NCI-H226 (cell line): ENCODE results near the gene ZNF407.
"Not testable (repeated sequence)": the region's sequence is repeated elsewhere in the genome, so short reads cannot be mapped to it uniquely, and the experiment has no call there.

Source experiments
- DNase-seq: peaks from one replicate; pipeline ENCODE4 v3.0.0-alpha.2; 2015

The ZNF407 gene, protein sequence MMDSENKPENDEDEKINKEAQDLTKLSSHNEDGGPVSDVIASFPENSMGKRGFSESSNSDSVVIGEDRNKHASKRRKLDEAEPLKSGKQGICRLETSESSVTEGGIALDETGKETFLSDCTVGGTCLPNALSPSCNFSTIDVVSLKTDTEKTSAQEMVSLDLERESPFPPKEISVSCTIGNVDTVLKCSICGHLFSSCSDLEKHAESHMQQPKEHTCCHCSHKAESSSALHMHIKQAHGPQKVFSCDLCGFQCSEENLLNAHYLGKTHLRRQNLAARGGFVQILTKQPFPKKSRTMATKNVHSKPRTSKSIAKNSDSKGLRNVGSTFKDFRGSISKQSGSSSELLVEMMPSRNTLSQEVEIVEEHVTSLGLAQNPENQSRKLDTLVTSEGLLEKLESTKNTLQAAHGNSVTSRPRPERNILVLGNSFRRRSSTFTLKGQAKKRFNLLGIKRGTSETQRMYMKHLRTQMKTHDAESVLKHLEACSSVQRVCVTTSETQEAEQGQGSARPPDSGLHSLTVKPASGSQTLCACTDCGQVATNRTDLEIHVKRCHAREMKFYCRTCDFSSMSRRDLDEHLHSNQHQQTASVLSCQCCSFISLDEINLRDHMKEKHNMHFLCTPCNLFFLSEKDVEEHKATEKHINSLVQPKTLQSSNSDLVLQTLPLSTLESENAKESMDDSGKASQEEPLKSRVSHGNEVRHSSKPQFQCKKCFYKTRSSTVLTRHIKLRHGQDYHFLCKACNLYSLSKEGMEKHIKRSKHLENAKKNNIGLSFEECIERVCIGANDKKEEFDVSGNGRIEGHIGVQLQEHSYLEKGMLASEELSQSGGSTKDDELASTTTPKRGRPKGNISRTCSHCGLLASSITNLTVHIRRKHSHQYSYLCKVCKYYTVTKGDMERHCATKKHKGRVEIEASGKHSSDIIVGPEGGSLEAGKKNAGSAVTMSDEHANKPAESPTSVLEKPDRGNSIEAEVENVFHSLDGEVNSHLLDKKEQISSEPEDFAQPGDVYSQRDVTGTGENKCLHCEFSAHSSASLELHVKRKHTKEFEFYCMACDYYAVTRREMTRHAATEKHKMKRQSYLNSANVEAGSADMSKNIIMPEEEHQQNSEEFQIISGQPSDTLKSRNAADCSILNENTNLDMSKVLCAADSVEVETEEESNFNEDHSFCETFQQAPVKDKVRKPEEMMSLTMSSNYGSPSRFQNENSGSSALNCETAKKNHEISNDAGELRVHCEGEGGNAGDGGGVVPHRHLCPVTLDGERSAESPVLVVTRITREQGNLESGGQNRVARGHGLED (N-terminal part only)

DNA sequence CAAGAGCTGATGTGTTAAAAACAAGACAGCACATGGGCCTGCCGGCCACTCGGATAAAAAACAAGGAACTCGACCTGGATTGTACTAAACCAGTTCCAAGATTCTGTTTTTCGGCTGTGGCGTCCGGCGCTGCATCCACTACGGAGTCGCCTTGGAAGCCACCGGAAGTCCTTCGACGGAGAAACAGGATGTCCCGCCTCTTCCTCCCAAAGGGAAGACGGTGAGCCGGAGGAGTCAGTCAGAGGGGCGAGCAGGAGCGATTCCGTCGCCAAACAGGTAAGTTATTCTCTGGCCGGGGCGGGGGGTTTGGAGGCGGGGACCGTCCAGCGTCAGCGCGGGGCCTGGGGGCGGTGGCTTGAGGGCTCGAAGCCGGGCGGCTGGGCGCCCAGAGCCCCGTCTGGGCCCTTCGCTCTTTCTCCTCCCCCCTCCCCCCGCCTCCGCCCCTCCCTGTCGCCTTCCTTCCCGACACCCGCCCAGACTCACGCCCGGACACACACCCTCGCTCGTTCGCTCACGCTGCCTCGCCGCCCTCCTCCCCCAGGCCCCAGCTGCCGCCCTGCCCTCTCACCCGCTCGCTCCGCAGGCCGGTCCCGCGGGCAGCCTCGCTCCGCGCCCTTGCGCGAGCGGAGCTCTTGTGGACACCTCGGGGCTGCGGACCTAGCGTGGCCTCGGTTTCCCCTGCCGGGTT, at the start of gene ZNF407:
TSS of gene ZNF407 (plus strand) at position 209 of the 688 bp plus-strand sequence. CDS start 33,150 bp downstream, outside the sequence.
- peak; percentile 77 for DNase-seq

DNA sequence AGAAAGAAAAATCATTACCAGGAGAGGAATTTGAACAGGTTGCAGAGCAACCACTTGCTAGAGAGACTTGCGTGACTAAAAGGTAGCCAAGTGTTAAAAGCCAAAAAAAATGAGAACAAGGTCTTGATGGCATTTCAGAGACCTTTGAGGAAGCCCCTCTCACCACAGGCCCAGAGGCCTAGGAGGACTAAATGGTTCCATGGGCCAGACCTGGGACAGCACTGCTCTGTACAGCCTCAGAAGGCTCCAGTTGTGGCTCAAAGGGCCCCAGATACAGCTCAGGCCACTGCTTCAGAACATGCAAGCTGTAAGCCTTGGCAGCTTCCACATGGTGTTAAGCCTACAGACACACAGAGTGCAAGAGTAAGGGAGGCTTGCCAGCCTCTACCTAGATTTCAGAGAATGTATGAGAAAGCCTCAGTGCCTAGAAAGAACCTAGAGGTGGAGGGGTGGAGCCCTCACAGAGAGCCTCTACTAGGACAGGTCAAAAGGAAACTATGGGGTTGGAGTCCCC, 48.0 kb upstream of the ZNF407 start:
- DNase-seq, result no peak

DNA sequence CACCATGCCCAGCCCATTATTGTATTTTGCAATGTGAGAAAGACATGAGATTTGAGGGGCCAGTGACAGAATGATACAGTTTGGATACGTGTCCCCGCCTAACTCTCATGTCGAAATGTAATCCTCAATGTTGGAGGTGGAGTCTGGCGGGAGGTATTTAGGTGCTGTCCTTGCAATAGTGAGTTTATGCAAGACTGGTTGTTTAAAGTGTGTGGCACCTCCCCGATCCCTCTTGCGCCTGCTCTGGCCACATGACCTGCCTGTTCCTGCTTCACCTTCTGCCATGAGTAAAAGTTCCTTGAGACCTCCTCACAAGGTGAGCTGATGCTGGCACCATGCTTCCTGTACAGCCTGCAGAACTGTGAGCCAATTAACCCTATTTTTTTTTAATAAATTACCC, 46.8 kb upstream of the ZNF407 start:
- DNase-seq, result no peak

DNA sequence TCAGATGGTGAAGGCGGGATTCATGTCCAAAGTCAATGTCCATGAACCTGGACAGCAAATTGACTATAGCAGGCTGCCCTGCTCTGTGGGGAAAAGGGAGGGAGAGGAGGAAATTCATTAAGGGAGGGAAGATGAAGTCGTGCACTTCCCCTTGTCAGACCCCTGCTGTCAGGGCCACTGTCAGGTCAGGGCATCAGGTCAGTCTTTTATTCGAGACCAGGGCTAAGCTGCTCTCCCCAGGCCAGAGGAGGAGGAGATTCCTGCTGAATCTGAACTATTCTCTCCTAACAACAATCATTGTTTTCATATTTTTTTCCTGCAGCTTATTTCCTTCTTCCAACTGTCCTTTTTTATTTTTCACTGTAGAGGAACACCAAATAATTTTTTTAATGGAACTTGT, 46.2 kb upstream of the ZNF407 start:
- DNase-seq, result no peak

DNA sequence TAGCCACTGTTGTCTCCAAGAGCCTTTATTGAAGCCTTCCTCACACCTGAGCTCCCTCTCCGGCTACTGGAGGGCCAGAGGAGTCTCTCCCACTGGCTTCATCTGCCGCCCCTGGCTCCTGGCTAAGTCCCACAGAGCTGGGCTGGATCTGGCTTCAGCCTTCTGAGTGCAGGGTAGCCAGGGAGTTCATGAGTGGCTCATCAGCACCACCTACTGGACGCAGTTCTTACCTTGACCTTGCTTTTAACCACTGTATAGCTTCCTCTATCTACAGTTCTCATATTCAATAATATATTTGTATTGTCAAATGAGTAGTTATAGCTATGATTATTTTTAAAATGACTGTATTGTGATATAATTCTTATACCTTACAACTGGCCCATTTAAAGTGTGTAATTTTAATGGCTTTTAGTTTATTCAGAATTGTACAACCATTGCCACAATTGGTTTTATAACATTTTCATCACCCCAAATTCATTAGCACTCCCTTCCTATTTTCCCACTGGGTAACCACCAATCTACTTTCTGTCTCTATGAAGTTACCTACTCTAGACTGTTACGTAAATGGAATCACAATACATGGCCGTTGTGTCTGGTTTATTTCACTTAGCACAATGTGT, 45.6 kb upstream of the ZNF407 start:
- peak; percentile 9 for DNase-seq

DNA sequence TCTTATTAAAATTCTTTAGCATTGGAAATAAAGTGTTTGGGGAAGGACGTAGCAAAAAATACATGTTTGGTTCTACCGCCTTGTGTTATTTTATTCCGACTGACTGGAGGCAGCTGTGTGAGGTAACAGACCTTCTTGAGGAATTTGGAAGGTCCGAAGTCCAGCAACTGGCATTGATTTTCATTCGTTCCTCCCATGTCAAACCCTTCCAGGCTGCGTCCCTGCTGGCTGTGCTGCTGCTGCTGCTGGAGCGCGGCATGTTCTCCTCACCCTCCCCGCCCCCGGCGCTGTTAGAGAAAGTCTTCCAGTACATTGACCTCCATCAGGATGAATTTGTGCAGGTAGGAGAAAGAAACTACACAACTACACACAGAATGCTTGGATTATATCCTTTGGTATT, 41.5 kb upstream of the ZNF407 start:
- DNase-seq, result no peak

DNA sequence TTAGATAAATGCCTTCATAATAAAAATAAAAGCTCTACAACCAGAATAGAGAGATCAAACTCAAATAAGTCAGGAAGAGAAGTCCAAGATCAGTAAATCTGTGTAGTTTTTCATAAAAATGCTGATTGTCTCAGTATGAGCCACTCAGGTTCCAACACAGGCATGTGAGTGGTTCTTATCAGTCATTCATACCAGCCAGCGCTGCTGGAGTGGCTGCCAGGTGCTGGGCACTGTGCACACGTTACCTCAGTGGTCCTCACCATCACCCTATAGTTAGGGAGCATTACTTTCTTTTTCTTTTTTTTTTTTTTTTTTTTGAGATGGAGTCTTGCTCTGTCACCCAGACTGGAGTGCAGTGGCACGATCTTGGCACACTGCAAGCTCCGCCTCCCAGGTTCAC, 39.6 kb upstream of the ZNF407 start:
- no peak for DNase-seq

DNA sequence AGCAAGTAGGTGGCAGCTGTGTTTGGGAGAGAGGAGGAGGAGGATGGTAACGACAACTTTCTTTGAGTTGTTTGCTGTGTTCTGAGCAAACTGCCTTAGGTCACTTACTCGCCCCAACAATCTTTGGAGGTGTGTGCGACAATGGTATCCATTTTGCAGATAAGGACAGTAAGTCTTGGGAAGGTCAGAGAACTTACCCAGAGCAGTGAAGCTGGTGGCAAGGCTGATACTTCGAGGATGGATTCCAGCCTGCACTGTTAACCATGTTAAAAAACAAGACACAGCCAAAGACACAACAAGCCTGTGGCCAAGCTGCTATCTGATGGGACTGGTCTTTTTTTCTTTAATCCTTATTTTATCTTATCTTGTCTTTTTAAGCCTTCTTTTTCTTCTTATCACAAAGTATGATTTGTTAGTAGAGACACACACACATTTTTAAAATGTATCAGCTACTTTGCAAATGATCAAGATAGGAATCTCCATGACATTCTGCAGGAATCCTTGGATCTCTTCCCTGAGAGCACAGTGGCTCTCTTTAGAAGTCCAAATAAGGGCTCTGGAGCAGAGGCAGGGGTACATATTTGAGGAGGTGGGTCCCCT, 35.4 kb upstream of the ZNF407 start:
- DNase-seq, result no peak

DNA sequence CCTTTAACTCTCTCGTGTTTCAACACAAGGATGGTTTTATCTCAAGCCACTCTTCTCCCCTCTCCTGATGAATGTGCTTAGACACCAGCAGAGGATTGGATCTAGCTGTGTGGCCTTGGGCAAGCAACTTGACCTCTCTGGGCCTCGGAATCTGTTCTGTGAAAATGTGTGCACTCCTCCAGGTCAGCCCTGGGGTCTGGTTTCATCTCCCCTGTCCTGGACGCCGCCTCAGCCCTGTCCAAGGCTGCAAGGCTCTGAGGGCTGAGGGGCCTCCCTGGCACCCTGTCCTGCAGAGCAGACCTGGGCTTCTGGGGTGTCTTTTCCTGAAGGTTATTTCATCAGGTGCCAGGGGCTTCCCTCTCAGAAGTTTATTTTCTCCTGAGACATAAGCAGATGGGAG, 34.9 kb upstream of the ZNF407 start:
- DNase-seq, result no peak

DNA sequence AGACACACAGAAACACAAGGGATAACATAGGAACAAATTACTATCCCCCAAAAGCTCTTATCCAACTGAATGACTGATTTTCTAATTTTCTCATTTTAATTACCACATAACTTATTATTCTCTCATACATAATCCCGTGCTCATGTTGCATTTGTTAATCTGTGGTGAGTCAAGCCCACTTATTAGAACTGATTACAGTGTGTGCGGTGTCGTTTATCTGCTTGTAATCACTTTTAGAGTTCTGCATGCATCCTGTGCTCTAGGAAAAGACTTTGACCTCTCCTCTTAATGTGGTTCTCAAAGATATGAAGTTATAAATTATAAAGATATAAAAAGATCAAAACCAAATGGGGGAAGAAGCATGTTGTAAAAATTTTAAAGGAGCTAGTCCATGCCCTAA, 33.7 kb upstream of the ZNF407 start:
- DNase-seq, result no peak

DNA sequence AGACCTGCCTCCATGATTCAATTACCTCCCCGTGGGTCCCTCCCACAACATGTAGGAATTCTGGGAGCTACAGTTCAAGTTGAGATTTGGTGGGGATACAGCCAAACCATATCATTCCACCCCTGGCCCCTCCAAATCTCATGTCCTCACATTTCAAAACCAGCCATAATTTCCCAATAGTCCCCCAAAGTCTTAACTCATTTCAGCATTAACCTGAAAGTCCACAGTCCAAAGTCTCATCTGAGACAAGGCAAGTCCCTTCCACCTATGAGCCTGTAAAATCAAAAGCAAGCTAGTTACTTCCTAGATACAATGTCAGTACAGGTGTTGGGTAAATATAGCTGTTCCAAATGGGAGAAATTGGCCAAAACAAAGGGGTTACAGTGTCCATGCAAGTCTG, 32.5 kb upstream of the ZNF407 start:
- not testable (repeated sequence) for DNase-seq

DNA sequence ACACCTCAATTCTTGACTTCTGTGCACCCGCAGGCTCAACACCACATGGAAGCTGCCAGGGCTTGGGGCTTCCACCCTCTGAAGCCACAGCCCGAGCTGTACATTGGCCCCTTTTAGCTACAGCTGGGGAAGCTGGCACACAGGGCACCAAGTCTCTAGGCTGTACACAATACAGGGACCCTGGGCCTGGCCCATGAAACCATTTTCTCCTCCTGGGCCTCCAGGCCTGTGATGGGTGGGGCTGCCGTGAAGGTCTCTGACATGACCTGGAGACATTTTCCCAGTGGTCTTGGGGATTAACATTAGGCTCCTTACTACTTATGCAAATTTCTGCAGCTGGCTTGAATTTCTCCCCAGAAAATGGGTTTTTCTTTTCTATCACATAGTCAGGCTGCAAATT, 31.7 kb upstream of the ZNF407 start:
- DNase-seq, result not testable (repeated sequence)

DNA sequence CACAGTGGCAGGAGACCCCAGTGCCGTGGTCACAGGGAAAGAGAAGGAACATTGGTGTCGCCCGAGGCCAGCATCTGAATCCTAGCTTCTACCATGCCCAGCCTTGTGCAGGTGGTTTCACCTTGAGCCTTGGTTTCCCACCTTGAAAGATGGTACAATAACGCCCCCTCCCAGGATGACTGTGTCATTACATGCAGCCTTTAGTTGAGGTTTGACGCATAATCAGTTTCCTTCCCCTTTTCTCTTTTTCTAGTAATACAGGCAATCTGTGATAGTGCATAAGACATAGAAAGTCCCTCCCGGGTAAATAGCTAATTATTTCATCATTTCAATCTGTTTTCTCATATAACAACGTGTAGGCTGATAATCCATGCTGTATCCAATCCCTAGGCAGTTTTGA, 29.8 kb upstream of the ZNF407 start:
- no peak for DNase-seq

DNA sequence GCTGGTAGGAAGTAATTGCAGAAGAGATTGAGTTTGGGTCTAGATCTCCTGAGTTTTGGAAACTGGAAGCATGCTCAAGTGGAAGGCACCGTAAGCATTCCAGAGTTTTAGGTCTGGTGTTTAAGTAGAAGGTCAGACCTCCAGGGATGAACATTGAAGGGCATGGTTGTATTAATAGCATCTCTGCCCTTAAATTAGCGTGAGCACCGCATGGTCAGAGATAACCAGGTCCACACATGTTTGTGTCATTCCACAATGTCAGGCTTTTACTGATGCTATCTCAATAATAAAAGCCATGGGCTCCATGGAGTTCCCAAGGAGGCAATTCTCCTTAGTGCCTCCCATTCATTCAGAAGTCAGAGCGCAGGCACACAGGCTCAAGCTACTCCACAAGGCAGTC, 28.3 kb upstream of the ZNF407 start:
- DNase-seq, result no peak

DNA sequence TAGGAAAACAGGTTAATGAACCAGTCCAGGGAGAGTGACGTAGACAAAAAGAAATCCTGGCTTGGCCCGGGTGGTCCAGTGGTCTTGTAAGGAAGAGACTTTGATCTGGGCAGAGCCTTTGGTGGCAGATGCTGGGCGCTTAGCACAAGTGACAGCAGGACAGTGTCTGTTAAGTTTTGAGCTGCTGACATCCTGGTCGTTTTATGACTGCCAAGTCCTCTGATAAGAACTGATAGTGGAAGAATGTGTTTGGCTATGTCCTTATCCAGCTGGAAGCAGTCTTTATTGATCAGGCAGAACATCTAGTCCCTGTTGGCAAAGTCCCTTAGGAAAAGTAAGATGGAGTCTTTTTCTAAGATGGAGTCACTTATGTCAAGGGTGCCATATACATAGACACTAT, 27.4 kb upstream of the ZNF407 start:
- no peak for DNase-seq

DNA sequence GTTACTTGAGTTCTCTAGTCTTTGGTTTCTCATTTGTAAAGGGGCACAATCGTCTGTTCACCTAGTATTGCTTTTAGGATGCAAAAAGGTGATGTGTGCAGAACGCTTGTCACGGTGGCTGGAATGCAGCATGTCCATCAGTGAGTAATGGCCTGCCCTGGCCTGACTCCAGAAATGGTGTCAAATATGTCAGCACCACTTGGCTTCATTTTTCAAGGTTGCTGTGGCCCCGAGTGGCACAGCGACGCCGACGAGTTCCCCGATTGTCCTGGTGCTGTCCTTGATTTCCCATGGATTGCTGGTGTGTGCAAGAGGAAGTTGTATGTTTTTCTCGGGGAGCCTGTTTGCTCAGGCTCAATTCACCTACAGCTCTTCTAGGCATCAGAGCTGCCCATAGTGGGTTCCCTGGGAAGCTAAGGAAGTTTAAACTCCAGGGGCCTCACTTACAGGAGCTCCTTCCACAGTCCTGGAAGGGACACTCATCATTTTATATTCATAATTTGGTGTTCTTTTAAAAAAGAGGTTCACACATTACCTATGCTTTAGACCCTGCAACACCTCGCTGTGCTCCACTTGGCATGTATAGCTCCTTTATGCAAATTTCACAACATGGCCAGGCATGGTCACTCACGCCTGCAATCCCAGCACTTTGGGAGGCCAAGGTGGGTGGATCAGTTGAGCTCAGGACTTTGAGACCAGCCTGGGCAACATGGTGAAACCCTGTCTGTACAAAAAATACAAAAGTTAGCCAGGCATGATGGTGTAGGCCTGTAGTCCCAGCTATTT, 25.6 kb upstream of the ZNF407 start:
- no peak for DNase-seq

DNA sequence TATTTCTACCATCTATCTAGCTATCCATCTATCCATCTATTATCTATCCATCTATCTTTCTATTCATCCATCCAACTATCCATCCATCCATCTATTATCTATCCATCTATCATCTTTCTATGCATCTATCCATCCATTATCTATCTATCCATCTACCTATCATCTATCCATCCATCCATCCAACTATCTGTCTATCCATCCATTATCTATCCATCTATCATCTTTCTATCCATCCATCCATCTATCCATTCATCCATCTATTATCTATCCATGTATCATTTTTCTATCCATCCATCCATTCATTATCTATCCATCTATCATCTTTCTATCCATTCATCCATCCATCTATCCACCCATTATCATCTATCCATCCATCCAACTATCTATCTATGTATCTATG, 24.6 kb upstream of the ZNF407 start:
- DNase-seq, result no peak

DNA sequence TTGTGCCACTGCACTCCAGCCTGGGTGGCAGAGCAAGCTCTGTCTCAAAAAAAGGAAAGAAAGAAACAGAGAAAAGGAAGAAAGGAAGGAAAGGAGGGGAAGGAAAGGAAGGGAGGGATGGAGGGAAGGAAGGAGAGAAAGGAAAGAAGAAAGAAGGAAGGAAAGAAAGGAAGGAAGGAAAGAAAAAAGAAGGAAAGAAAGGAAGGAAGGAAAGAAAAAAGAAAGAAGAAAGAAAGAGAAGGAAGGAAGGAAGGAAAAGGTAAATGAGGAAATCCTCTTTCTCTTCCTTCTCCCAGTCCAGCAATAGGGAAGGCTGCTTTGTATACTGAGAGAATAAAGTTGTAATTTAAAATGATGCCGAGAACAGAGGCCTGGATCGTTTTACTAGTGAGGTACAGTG, 22.8 kb upstream of the ZNF407 start:
- DNase-seq, result no peak

DNA sequence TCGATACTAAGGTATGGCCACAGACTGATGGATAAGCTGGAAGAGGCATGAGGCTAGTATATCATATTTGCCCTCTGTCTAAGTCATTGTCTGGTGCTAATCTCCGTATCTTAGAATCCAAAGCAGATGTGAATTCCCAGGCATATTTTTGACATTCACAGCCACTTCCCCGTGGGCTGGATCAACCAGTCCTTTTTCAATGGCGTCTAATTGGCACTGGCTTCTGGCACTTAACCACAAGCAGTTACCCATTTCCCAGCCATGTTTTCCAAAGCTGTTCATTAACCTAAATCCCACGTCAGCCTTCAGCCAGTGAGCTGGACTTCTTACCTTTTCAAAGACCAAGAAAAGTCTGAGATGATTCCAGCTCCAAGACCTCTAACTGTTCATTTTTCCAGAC, 20.7 kb upstream of the ZNF407 start:
- no peak for DNase-seq

DNA sequence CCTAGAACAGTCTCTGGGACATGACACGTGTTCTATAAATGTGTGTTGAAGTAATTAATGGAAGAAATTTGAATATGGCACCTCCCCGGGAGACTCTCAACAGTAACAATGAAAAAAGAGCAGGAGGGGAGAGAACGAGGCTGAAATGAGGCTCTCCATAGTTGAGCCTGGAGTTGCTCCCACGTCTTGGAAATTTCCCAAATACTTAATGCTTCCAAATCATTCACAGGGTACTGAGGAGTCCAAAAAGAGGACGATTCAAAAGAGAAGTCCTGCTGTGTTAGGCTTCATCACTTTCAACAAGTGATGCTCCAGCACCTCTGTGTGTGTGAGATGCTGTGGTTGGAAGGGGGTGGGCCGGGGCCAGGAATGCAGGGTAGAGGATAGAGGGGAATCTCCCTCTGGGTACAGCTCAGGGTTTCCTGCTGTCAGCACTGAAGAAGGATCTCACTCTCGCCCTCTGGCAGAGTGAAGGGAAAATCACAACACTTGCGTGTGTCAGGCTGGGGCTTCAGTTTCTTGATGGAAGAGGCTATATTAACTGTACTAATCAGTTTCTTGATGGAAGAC, 18.1 kb upstream of the ZNF407 start:
- DNase-seq, result no peak
